K562 (cell line): ENCODE data around the gene ZMYND12.

Experiments used
- BHLHE40 ChIP-seq: IDR thresholded peaks from 2 replicates; pipeline ENCODE4 v1.6.1; 2011; ENCODE audit warnings: low read length, improper control_type of control experiment
- BMI1 ChIP-seq: fragments of 150-350 bp; IDR thresholded peaks from 2 replicates; pipeline ENCODE4 v1.6.1; 2014; ENCODE audit warnings: low read length

DNA sequence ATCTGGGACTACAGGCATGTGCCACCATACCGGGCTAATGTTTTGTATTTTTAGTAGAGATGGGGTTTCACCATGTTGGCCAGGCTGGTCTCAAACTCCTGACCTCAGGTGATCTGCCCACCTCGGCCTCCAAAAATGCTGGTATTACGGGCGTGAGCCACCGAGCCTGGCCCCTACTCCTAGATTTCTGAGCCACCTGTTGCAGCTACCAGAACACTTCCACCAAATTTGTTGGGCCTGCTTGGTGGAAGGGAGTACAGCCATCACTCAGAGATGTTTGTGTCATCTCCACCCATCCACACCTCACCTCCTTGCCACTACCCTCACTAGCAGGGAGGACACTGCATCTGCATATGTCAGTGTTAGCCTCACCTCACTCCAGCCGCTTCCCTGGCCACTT lies 69.8 kb downstream of the ZMYND12 start:
- TF ChIP-seq BHLHE40 (no peak), BMI1 (no peak)
